Prostate gland (tissue), 2 donors: ENCODE data around the gene STEAP1B. TPM values are rescaled to one million over a fixed set of nuclear protein-coding genes. Genes with fewer than 3 reads are reported as not detected.
A peak's percentile ranks its signal among the peaks of the same experiment; 100 is the strongest.
"Not testable (repeated sequence)": the region's sequence is repeated elsewhere in the genome, so short reads cannot be mapped to it uniquely, and the experiment has no call there.

ENCODE experiments used
- DNase-seq: peaks from one replicate; pipeline ENCODE4 v3.0.0-alpha.2; 2019; ENCODE audit warnings: low spot score
- H3K27ac ChIP-seq, 2 donors: fragments of 200-600 bp; sonication (generic); 2 replicates each; pipeline ENCODE4 v1.5.1; 2017 to 2019
- H3K27me3 ChIP-seq: fragments of 200-600 bp; sonication (generic); replicated peaks from 2 replicates; pipeline ENCODE4 v1.5.1; 2019; ENCODE audit not compliant: insufficient read depth
- H3K36me3 ChIP-seq, 2 donors: fragments of 200-600 bp; sonication (generic); 1 replicate in 1 of 2; 2 replicates in 1 of 2; pipeline versions ENCODE4 v1.5.1 to v1.8.1; 2017 to 2019
- H3K4me1 ChIP-seq: fragments of 200-600 bp; sonication (generic); replicated peaks from 2 replicates; pipeline ENCODE4 v1.5.1; 2019
- H3K4me3 ChIP-seq, 2 donors: fragments of 200-600 bp; sonication (generic); 2 replicates each; pipeline ENCODE4 v1.5.1; 2017 to 2019
- H3K9me3 ChIP-seq: fragments of 200-600 bp; sonication (generic); 2 replicates; pipeline ENCODE4 v1.5.1; 2017
- CTCF ChIP-seq, 4 experiments: fragments of 200-600 bp in 2 of 4; fragments of 450-650 bp in 2 of 4; sonication (generic) in 2 of 4; IDR thresholded peaks; 1 replicate in 3 of 4; 2 replicates in 1 of 4; pipeline ENCODE4 v1.5.1; 2016 to 2019; ENCODE audit warnings: antibody characterized with exemption in 4 of 4, mild to moderate bottlenecking in 2 of 4, moderate library complexity in 2 of 4
- POLR2A ChIP-seq: fragments of 450-650 bp; IDR thresholded peaks from one replicate; pipeline ENCODE4 v1.6.1; 2016; ENCODE audit warnings: antibody characterized with exemption, mild to moderate bottlenecking
- POLR2AphosphoS5 ChIP-seq: sonication (generic); formaldehyde crosslinking; IDR thresholded peaks from one replicate; pipeline ENCODE4 v1.6.1; 2017; ENCODE audit warnings: antibody characterized with exemption
- WGBS: methylation state at CpG from one replicate; pipeline ENCODE4 v1.1.5; 2018; 5-methylcytosine and 5-hydroxymethylcytosine counted together
- intact Hi-C: fragments of 100-400 bp; cut with DNase I; formaldehyde crosslinking; loops from one replicate; pipeline ENCODE4 v1.14.2; 2022
- total RNA-seq, 2 donors: library from RNA; depleted of rRNA; stranded (reverse); fragments of >200 nt; gene quantifications; one replicate each; pipeline ENCODE4 v1.1.0, GENCODE V29; 2016

The STEAP1B gene
- total RNA-seq, 2 donors from 2014 or later = 6.4 TPM; not detected in 1

GRCh38 chr7:22457471-22457870 lies 42.5 kb downstream of the STEAP1B start:
- no peak for DNase-seq
- Histone ChIP-seq H3K36me3 (no peaks in the 10 kb centered on the region), H3K4me3 (no peak overlapping the region), H3K4me1 (no peaks in the 10 kb centered on the region), H3K27me3 (no peaks in the 10 kb centered on the region), H3K9me3 (no peaks in the 10 kb centered on the region), H3K27ac (no peak overlapping the region)
- 88% methylated on average over 1 of the region's 1 CpG for WGBS
- TF ChIP-seq CTCF (IDR thresholded peaks at IDR 0.05) (no peak), POLR2AphosphoS5 (no peak), POLR2A (no peak)
- intact Hi-C loops = no loop called here

GRCh38 chr7:22454446-22454845 lies 45.5 kb downstream of the STEAP1B start:
- no peak overlapping the region for H3K27ac ChIP-seq
- H3K4me3 ChIP-seq = no peak overlapping the region
- TF ChIP-seq POLR2A = no peak
- no peak for TF ChIP-seq POLR2AphosphoS5
- TF ChIP-seq CTCF (IDR thresholded peaks at IDR 0.05) = no peak
- no peaks in the 10 kb centered on the region for H3K9me3 ChIP-seq
- no peaks in the 10 kb centered on the region for H3K4me1 ChIP-seq
- intact Hi-C loops = no loop called here
- no peaks in the 10 kb centered on the region for H3K36me3 ChIP-seq
- no peak for DNase-seq
- H3K27me3 ChIP-seq = no peaks in the 10 kb centered on the region
- 89% methylated on average over 3 of the region's 3 CpGs for WGBS

- no peak overlapping the region for H3K27ac ChIP-seq
- H3K27me3 ChIP-seq = no peaks in the 10 kb centered on the region
- TF ChIP-seq CTCF (IDR thresholded peaks at IDR 0.05) = no peak
- no peak for TF ChIP-seq POLR2A
- no peak for TF ChIP-seq POLR2AphosphoS5
- WGBS = 38% methylated on average over 4 of the region's 4 CpGs
- no peak overlapping the region for H3K4me3 ChIP-seq
- H3K9me3 ChIP-seq = no peaks in the 10 kb centered on the region
- no peak for DNase-seq
- H3K36me3 ChIP-seq = no peaks in the 10 kb centered on the region
- no peaks in the 10 kb centered on the region for H3K4me1 ChIP-seq
- intact Hi-C loops = no loop called here
These were observed 46.9 kb downstream of the STEAP1B start for GRCh38 chr7:22452960-22453558.

- H3K4me3 ChIP-seq = no peak overlapping the region
- WGBS = 26% methylated on average over 19 of the region's 19 CpGs
- H3K36me3 ChIP-seq = no peaks in the 10 kb centered on the region
- H3K4me1 ChIP-seq = no peaks in the 10 kb centered on the region
- intact Hi-C loops = no loop called here
- no peaks in the 10 kb centered on the region for H3K9me3 ChIP-seq
- peak; percentile 43 for DNase-seq
- H3K27me3 ChIP-seq = no peaks in the 10 kb centered on the region
- TF ChIP-seq CTCF (IDR thresholded peaks at IDR 0.05) (peak; percentile 34 to 60 (median 48)), POLR2AphosphoS5 (no peak), POLR2A (no peak)
- H3K27ac ChIP-seq = no peak overlapping the region
These were observed 47.6 kb downstream of the STEAP1B start for GRCh38 chr7:22452142-22452959.

- H3K9me3 ChIP-seq, H3K4me1 ChIP-seq, intact Hi-C loops, H3K27ac ChIP-seq, H3K36me3 ChIP-seq, DNase-seq, H3K27me3 ChIP-seq, H3K4me3 ChIP-seq: not testable (repeated sequence)
These were observed 50.0 kb downstream of the STEAP1B start for GRCh38 chr7:22450013-22450412.
